ENCODE measurements around the gene C5orf15.

C5orf15 gene

DNA sequence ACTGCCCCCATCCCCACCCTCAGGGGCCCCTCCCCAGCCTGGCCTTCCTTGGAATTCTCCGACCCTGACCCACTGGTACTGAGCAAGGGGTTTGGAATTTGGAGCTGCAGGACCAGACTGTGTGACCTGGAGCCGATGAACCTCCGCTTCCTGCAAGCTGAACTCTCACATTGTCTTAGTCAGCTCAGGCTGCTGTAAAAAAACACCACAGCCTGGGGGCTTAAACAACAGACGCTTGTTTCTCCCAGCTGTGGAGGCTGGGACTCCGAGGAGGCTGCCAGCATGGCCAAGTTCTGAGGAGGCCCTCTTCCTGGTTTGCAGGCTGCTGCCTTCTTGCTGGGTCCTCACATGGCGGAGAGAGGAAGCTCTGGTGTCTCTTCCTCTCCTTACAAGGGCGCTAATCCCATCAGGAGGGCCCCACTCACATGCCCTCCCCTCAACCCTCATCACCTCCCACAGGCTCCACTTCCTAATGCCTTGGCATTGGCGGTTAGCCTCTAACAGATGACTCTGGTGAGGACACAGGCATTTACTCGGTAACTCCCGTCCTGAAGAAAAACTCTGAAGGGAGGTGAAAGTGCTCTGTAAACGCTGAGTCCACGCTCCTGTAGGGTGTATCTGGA lies 42.4 kb downstream of the C5orf15 start:
- Histone ChIP-seq H3K4me1 (ENCODE audit: control insufficient read depth, insufficient read depth, low read length) (peaks cover 7% of the 10 kb centered on the region), H3K4me3 (ENCODE audit: low read length) (no peak overlapping the region), H3K27me3 (replicated peaks; ENCODE audit: control insufficient read depth, insufficient read depth, low read length) (peaks cover 43% of the 10 kb centered on the region), H3K9me3 (ENCODE audit: control insufficient read depth, low read length) (no peaks in the 10 kb centered on the region), H3K36me3 (ENCODE audit: control insufficient read depth, insufficient read depth, low read length, severe bottlenecking) (no peaks in the 10 kb centered on the region), H3K9ac (ENCODE audit: low read length) (no peak overlapping the region)
- no peak for DNase-seq (ENCODE audit: low read depth)

GRCh38 chr5:133925269-133925668 lies 43.2 kb downstream of the C5orf15 start:
- Histone ChIP-seq H3K9ac (ENCODE audit: low read length) (no peak overlapping the region), H3K4me3 (ENCODE audit: low read length) (no peak overlapping the region), H3K36me3 (ENCODE audit: control insufficient read depth, insufficient read depth, low read length, severe bottlenecking) (no peaks in the 10 kb centered on the region), H3K4me1 (ENCODE audit: control insufficient read depth, insufficient read depth, low read length) (peaks cover 6% of the 10 kb centered on the region), H3K27me3 (replicated peaks; ENCODE audit: control insufficient read depth, insufficient read depth, low read length) (peaks cover 45% of the 10 kb centered on the region), H3K9me3 (ENCODE audit: control insufficient read depth, low read length) (no peaks in the 10 kb centered on the region)
- no peak for DNase-seq (ENCODE audit: low read depth)

DNA sequence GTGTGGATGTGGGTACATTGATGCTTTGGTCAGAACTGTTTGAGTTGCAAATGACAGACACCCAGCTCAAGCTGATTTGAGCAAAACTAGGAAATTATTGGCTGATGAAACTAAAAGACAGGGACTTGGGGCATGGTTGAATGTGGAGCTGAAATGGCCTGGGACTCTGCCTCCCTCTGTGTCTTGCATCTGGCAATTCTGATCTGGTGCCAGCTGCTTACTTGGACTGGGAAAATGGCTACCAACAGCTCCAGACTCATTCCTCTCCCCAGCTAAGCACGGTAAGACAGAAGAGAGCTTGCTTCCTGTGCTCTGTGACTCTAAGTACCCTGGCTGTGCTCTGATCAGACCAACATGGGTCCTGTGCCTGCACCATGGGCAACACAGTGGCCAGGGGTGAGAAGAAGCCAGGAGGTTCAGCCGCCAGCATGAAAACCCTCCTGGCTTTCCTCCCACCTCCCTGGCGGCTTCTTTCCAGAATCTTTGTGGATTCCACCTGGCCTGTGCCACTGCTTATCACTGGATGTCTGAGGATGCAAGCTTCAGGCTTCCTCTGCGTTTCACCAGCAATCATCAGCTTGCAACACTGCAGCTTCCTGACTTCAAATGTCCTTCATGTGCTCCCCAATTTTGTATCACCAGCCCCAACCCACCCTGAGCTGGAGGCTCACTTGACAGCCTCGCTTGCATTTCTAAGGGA lies 44.1 kb downstream of the C5orf15 start:
- H3K9me3 ChIP-seq (ENCODE audit: control insufficient read depth, low read length) = no peaks in the 10 kb centered on the region
- peaks cover 53% of the 10 kb centered on the region for H3K27me3 ChIP-seq (replicated peaks; ENCODE audit: control insufficient read depth, insufficient read depth, low read length)
- no peak for DNase-seq (ENCODE audit: low read depth)
- H3K4me1 ChIP-seq (ENCODE audit: control insufficient read depth, insufficient read depth, low read length) = no peaks in the 10 kb centered on the region
- H3K9ac ChIP-seq (ENCODE audit: low read length) = no peak overlapping the region
- H3K36me3 ChIP-seq (ENCODE audit: control insufficient read depth, insufficient read depth, low read length, severe bottlenecking) = no peaks in the 10 kb centered on the region
- H3K4me3 ChIP-seq (ENCODE audit: low read length) = no peak overlapping the region

GRCh38 chr5:133921979-133922378 lies 46.4 kb downstream of the C5orf15 start:
- no peak for DNase-seq (ENCODE audit: low read depth)
- no peaks in the 10 kb centered on the region for H3K9me3 ChIP-seq (ENCODE audit: control insufficient read depth, low read length)
- no peaks in the 10 kb centered on the region for H3K4me1 ChIP-seq (ENCODE audit: control insufficient read depth, insufficient read depth, low read length)

DNA sequence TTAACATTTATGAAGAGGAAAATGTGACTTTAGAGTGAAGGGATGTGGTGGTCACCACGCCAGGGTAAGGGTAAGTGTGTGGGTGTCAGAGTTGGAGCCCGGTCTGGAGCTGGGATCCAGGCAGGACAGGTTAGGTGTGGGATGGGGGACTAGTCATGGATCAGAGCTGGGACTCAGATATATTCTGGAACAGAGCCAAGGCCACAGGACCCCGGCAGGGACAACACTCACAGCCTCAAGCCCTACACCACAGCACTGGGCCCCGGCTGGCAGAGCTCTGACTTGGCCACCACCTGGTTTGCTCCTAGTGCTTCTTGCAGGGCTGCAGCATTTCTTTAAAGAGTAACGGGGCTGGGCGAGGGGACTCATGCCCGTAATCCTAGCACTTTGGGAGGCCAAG lies 47.4 kb downstream of the C5orf15 start:
- no peak for DNase-seq (ENCODE audit: low read depth)
- Histone ChIP-seq H3K4me3 (ENCODE audit: low read length) (no peak overlapping the region), H3K4me1 (ENCODE audit: control insufficient read depth, insufficient read depth, low read length) (no peaks in the 10 kb centered on the region)

More at GRCh38 chr5:133921979-133922378, 46.4 kb downstream of the C5orf15 start:
- H3K9ac ChIP-seq (ENCODE audit: low read length) = no peak overlapping the region
- H3K4me3 ChIP-seq (ENCODE audit: low read length) = no peak overlapping the region
- peaks cover 62% of the 10 kb centered on the region for H3K27me3 ChIP-seq (replicated peaks; ENCODE audit: control insufficient read depth, insufficient read depth, low read length)
- no peaks in the 10 kb centered on the region for H3K36me3 ChIP-seq (ENCODE audit: control insufficient read depth, insufficient read depth, low read length, severe bottlenecking)

GRCh38 chr5:133919148-133920136 lies 49.0 kb downstream of the C5orf15 start:
- DNase-seq (ENCODE audit: low read depth) = no peak
- Histone ChIP-seq H3K9me3 (ENCODE audit: control insufficient read depth, low read length) (no peaks in the 10 kb centered on the region), H3K4me3 (ENCODE audit: low read length) (no peak overlapping the region), H3K4me1 (ENCODE audit: control insufficient read depth, insufficient read depth, low read length) (no peaks in the 10 kb centered on the region), H3K36me3 (ENCODE audit: control insufficient read depth, insufficient read depth, low read length, severe bottlenecking) (no peaks in the 10 kb centered on the region), H3K9ac (ENCODE audit: low read length) (no peak overlapping the region), H3K27me3 (replicated peaks; ENCODE audit: control insufficient read depth, insufficient read depth, low read length) (peaks cover 56% of the 10 kb centered on the region)

More for the DNA sequence above, 47.4 kb downstream of the C5orf15 start:
- no peaks in the 10 kb centered on the region for H3K9me3 ChIP-seq (ENCODE audit: control insufficient read depth, low read length)
- no peaks in the 10 kb centered on the region for H3K36me3 ChIP-seq (ENCODE audit: control insufficient read depth, insufficient read depth, low read length, severe bottlenecking)
- H3K9ac ChIP-seq (ENCODE audit: low read length) = no peak overlapping the region
- peaks cover 62% of the 10 kb centered on the region for H3K27me3 ChIP-seq (replicated peaks; ENCODE audit: control insufficient read depth, insufficient read depth, low read length)

- DNase-seq (ENCODE audit: low read depth) = no peak
- no peak overlapping the region for H3K9ac ChIP-seq (ENCODE audit: low read length)
- H3K4me3 ChIP-seq (ENCODE audit: low read length) = no peak overlapping the region
- no peaks in the 10 kb centered on the region for H3K4me1 ChIP-seq (ENCODE audit: control insufficient read depth, insufficient read depth, low read length)
- H3K9me3 ChIP-seq (ENCODE audit: control insufficient read depth, low read length) = no peaks in the 10 kb centered on the region
- H3K36me3 ChIP-seq (ENCODE audit: control insufficient read depth, insufficient read depth, low read length, severe bottlenecking) = no peaks in the 10 kb centered on the region
- peaks cover 50% of the 10 kb centered on the region for H3K27me3 ChIP-seq (replicated peaks; ENCODE audit: control insufficient read depth, insufficient read depth, low read length)
Observed at GRCh38 chr5:133918731-133919130, 49.7 kb downstream of the C5orf15 start.

DNA sequence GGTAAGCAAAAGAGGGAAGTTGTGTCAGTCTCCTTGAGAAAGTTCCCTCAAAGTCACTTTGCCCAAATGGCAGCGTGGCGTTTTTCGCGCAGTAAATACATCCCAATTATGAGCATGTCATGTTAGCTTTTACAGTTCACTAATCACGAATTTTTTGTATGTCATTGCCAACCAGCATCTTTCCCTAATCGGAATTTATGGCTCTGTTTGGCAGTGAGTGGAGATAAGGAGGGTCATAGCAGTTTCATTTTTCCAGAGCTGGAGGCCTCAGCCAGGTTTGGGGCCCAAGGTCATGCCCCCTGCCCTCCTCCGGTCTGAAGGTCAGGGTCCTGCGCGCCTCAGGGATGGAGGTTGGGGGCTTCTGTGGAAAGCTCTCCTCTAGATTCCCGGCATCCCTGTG lies 50.1 kb downstream of the C5orf15 start:
- Histone ChIP-seq H3K9me3 (ENCODE audit: control insufficient read depth, low read length) (no peaks in the 10 kb centered on the region), H3K4me3 (ENCODE audit: low read length) (no peak overlapping the region), H3K36me3 (ENCODE audit: control insufficient read depth, insufficient read depth, low read length, severe bottlenecking) (no peaks in the 10 kb centered on the region), H3K4me1 (ENCODE audit: control insufficient read depth, insufficient read depth, low read length) (no peaks in the 10 kb centered on the region), H3K9ac (ENCODE audit: low read length) (no peak overlapping the region), H3K27me3 (replicated peaks; ENCODE audit: control insufficient read depth, insufficient read depth, low read length) (peaks cover 52% of the 10 kb centered on the region)
- no peak for DNase-seq (ENCODE audit: low read depth)

DNA sequence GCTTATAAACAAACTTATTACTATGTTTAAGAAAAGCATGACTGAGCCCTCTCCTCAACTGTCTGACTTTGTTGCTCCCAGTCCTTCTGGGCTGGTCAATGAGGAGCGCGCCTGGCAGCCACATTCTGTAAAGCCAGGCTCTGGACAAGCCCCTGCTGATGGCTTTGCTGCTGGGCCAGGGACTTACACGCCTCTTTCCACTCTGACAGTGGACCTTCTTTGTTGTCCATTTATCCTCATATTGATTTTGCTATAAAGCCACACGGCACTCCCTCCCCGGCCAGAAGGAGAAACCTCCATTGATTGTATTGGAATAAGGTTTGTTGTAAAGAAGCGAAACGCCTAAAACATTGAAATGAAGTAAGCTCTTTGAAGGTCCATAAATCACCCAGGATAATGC lies 50.6 kb downstream of the C5orf15 start:
- no peak for DNase-seq (ENCODE audit: low read depth)
- H3K9me3 ChIP-seq (ENCODE audit: control insufficient read depth, low read length) = no peaks in the 10 kb centered on the region
- no peak overlapping the region for H3K4me3 ChIP-seq (ENCODE audit: low read length)
- no peak overlapping the region for H3K9ac ChIP-seq (ENCODE audit: low read length)
- no peaks in the 10 kb centered on the region for H3K36me3 ChIP-seq (ENCODE audit: control insufficient read depth, insufficient read depth, low read length, severe bottlenecking)
- H3K27me3 ChIP-seq (replicated peaks; ENCODE audit: control insufficient read depth, insufficient read depth, low read length) = peaks cover 55% of the 10 kb centered on the region
- no peaks in the 10 kb centered on the region for H3K4me1 ChIP-seq (ENCODE audit: control insufficient read depth, insufficient read depth, low read length)

- no peaks in the 10 kb centered on the region for H3K36me3 ChIP-seq (ENCODE audit: control insufficient read depth, insufficient read depth, low read length, severe bottlenecking)
- H3K9me3 ChIP-seq (ENCODE audit: control insufficient read depth, low read length) = no peaks in the 10 kb centered on the region
- no peak overlapping the region for H3K4me3 ChIP-seq (ENCODE audit: low read length)
- no peak for DNase-seq (ENCODE audit: low read depth)
- no peaks in the 10 kb centered on the region for H3K4me1 ChIP-seq (ENCODE audit: control insufficient read depth, insufficient read depth, low read length)
- no peak overlapping the region for H3K9ac ChIP-seq (ENCODE audit: low read length)
- peaks cover 50% of the 10 kb centered on the region for H3K27me3 ChIP-seq (replicated peaks; ENCODE audit: control insufficient read depth, insufficient read depth, low read length)
Observed at GRCh38 chr5:133916914-133917313, 51.5 kb downstream of the C5orf15 start.

DNA sequence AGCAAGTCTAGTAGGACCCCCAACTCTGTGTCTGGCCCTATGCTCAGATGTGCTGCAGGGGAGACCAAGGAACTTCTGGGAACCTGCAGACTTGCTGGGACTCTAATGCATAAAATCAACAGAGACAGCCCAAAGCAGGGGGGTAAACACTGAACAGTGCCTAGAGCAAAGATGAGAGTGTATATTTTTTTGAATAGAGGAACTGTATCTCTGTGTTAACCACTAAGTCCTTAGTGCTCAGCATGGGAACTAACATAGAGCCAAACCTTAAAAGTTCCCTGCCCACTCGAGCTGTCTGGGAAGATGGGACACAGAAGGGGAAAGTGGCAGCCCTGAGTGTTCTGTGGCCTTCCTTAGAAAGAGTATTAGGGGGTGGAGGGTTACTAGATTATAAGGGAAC lies 51.9 kb downstream of the C5orf15 start:
- Histone ChIP-seq H3K27me3 (replicated peaks; ENCODE audit: control insufficient read depth, insufficient read depth, low read length) (peaks cover 49% of the 10 kb centered on the region), H3K9me3 (ENCODE audit: control insufficient read depth, low read length) (no peaks in the 10 kb centered on the region), H3K4me1 (ENCODE audit: control insufficient read depth, insufficient read depth, low read length) (no peaks in the 10 kb centered on the region), H3K9ac (ENCODE audit: low read length) (no peak overlapping the region), H3K4me3 (ENCODE audit: low read length) (no peak overlapping the region), H3K36me3 (ENCODE audit: control insufficient read depth, insufficient read depth, low read length, severe bottlenecking) (no peaks in the 10 kb centered on the region)
- no peak for DNase-seq (ENCODE audit: low read depth)
